Measurements from ENCODE around the gene ERGIC1. TPM values are rescaled to one million over a fixed set of nuclear protein-coding genes. Genes with fewer than 3 reads are reported as not detected.

Gene ERGIC1
- total and polyA plus RNA-seq, 10 of the 15 experiments (the other 5 are each of a cell fraction or from before 2014, with no cell fraction given) = 8.8 to 104 (median 76.3) TPM

DNA sequence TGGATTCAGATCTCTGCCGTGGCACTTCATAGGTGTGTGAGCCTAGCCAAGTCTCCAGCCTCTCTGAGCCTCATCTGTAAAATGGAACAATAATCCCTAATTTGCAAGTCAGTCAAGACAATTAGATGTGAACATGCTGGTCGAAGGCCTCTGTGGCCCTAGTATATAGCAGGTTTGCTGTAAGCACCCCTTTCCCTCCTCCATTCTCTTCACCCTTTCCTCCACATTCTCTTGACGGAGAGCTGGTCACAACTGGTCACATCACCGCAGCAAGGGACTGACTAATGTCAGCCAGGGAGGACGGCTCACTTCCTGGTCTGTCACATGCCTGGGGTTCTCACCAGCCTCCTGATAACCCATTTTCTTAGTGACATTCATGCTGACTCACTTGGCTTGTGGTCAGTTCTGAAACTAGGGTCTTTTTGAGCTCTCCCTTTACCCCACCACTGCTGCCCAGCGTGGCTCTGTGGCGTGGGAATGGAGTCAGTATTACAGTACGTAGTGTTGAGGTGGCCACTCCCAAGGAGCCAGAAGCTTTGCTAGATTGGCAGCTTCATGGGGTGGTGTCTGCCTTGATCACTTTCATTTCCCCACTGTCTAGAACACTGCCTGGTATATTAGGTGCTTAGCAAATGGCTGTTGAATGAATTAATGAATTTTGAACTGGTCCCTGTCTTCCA lies 47.8 kb downstream of the ERGIC1 start (continued):
- TF ChIP-seq, protein P1, sequence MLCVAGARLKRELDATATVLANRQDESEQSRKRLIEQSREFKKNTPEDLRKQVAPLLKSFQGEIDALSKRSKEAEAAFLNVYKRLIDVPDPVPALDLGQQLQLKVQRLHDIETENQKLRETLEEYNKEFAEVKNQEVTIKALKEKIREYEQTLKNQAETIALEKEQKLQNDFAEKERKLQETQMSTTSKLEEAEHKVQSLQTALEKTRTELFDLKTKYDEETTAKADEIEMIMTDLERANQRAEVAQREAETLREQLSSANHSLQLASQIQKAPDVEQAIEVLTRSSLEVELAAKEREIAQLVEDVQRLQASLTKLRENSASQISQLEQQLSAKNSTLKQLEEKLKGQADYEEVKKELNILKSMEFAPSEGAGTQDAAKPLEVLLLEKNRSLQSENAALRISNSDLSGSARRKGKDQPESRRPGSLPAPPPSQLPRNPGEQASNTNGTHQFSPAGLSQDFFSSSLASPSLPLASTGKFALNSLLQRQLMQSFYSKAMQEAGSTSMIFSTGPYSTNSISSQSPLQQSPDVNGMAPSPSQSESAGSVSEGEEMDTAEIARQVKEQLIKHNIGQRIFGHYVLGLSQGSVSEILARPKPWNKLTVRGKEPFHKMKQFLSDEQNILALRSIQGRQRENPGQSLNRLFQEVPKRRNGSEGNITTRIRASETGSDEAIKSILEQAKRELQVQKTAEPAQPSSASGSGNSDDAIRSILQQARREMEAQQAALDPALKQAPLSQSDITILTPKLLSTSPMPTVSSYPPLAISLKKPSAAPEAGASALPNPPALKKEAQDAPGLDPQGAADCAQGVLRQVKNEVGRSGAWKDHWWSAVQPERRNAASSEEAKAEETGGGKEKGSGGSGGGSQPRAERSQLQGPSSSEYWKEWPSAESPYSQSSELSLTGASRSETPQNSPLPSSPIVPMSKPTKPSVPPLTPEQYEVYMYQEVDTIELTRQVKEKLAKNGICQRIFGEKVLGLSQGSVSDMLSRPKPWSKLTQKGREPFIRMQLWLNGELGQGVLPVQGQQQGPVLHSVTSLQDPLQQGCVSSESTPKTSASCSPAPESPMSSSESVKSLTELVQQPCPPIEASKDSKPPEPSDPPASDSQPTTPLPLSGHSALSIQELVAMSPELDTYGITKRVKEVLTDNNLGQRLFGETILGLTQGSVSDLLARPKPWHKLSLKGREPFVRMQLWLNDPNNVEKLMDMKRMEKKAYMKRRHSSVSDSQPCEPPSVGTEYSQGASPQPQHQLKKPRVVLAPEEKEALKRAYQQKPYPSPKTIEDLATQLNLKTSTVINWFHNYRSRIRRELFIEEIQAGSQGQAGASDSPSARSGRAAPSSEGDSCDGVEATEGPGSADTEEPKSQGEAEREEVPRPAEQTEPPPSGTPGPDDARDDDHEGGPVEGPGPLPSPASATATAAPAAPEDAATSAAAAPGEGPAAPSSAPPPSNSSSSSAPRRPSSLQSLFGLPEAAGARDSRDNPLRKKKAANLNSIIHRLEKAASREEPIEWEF (IDR thresholded peaks at IDR 0.05; ENCODE audit: insufficient replicate concordance, low read depth, low read length) = no peak
- TF ChIP-seq ATF3 (IDR thresholded peaks at IDR 0.05; ENCODE audit: borderline replicate concordance, extremely low read depth, low read depth, low read length) (no peak), PRDM15 (CRISPR knock-in tag; IDR thresholded peaks at IDR 0.05) (no peak), SUPT20H (IDR thresholded peaks at IDR 0.05; ENCODE audit: borderline replicate concordance, control insufficient read depth, low read depth, low read length) (no peak), NR2C1 (IDR thresholded peaks at IDR 0.05) (no peak), FOXM1 (IDR thresholded peaks at IDR 0.05; ENCODE audit: low read depth, low read length) (no peak), SP1 (IDR thresholded peaks at IDR 0.05; ENCODE audit: low read depth, low read length) (no peak), PBX3 (IDR thresholded peaks at IDR 0.05; ENCODE audit: insufficient replicate concordance, low read depth, low read length) (peak; percentile 62), ASH2L (IDR thresholded peaks at IDR 0.05; ENCODE audit: borderline replicate concordance, low read depth) (no peak), NR2C2 (IDR thresholded peaks at IDR 0.05; ENCODE audit: borderline replicate concordance, control insufficient read depth, insufficient read length, low read depth) (no peak)
- TF ChIP-seq, protein P2, sequence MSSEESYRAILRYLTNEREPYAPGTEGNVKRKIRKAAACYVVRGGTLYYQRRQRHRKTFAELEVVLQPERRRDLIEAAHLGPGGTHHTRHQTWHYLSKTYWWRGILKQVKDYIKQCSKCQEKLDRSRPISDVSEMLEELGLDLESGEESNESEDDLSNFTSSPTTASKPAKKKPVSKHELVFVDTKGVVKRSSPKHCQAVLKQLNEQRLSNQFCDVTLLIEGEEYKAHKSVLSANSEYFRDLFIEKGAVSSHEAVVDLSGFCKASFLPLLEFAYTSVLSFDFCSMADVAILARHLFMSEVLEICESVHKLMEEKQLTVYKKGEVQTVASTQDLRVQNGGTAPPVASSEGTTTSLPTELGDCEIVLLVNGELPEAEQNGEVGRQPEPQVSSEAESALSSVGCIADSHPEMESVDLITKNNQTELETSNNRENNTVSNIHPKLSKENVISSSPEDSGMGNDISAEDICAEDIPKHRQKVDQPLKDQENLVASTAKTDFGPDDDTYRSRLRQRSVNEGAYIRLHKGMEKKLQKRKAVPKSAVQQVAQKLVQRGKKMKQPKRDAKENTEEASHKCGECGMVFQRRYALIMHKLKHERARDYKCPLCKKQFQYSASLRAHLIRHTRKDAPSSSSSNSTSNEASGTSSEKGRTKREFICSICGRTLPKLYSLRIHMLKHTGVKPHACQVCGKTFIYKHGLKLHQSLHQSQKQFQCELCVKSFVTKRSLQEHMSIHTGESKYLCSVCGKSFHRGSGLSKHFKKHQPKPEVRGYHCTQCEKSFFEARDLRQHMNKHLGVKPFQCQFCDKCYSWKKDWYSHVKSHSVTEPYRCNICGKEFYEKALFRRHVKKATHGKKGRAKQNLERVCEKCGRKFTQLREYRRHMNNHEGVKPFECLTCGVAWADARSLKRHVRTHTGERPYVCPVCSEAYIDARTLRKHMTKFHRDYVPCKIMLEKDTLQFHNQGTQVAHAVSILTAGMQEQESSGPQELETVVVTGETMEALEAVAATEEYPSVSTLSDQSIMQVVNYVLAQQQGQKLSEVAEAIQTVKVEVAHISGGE (CRISPR knock-in tag; IDR thresholded peaks at IDR 0.05) = no peak
